ENCODE data around the gene GALNT18.

The GALNT18 gene

GRCh38 chr11:11334607-11335006, 287.2 kb downstream of the GALNT18 start:
- DNase-seq = no peak

- DNase-seq = no peak
Observed at GRCh38 chr11:11332141-11332710, 289.6 kb downstream of the GALNT18 start.

GRCh38 chr11:11329062-11329806, 292.6 kb downstream of the GALNT18 start:
- DNase-seq = no peak

DNA sequence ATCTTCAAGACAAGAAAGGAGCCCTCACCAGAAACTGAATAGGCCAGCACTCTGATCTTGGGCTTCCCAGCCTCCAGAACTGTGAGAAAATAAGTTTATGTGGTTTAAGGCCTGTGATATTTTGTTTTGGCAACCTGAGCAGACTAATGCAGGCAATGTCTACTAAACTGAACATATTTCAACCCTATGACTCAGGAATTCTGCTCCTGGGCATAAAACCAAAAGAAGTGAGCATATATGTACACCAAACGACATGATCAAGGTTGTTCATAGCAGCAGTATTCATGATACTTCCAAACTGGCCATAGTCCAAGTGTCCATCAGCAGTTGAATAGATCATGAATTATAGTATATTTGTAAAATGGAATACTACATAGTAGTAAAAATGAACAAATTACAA, 297.7 kb downstream of the GALNT18 start:
- DNase-seq = no peak

DNA sequence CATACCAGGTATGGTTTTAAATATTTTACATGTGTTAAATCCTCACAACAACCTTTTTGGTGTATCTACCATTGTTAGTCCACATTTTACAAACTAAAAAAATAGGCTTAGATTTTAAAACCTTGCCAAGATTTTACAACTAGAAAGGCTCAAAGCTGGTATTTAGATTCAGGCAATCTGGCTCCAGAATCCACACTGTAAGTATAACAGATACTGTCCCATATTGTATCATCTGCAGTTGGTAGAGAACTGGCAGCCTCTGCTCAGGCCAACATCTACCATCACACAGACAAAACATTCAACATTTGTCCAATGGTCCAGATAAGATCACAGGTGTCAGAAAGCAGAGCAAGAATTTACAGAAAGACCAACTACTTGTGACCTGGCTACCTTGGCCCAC, 299.7 kb downstream of the GALNT18 start:
- no peak for DNase-seq

GRCh38 chr11:11320825-11321224, 301.0 kb downstream of the GALNT18 start:
- DNase-seq = no peak

GRCh38 chr11:11318961-11319360, 302.8 kb downstream of the GALNT18 start:
- DNase-seq = no peak

DNA sequence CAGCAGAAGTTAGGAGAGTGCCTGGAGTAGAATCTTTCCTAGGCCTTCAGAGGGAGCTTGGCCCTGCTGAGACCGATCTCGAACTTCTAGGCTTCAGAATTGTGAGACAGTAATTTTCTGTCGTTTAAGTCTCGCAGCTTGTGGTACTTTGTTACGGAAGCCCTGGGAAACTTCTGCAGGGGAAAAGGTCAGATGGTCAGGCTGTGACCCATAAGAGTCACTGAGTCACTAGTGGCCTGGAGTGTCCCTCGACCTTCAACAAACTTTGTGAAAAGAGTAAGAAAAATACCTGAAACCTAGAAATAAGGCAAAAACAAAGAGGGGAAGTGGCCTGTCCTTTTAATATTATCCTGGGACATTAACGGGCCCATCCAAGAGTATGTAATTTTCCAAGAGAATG, 303.3 kb downstream of the GALNT18 start:
- no peak for DNase-seq

DNA sequence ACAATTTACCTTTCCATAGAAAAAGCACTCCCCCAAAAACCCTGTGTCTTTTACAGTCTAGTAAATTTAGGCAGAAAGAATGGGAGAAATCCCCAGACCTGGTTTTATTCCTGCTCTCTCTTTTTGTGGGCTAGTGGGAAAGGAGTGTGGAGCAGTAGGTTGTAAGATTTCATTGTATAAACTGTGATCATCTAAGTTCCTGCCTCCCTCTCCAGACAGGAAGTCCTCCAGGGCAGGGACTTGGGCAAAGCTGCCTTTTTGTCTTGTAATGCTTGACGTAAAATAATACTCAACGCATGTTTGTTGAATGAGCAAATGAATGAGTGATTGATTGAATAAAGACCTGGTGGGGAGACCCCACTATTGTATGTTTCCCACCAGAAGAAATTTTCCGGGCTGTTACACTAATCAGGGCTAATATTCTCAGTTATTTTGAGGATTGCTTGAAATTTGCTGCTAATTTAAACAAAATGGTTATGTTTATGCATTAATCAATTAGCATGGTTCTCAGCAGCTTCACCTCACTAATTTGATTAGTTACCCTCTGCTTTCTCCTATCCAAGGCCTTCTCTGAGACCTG, 305.1 kb downstream of the GALNT18 start:
- DNase-seq = no peak

- DNase-seq = no peak
Observed at GRCh38 chr11:11313902-11314692, 307.7 kb downstream of the GALNT18 start.

DNA sequence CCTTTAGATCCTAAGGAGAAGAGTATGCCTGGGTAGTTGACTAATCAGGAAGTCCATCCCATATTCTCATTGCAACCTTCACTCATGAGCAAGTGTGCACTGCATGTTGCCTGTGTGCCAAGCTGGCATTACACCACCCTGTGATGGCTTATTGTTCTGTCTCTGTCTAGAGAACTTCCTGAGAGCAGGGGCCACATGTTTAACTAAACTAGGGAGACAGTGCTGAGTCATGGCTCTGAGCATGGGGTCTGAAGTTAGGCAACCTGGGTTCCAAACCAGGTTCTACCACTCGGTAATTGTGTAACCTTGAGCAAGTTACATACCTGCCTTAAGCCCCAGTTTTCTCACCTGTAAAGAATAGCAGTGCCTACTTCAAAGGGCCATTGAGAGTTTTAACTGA, 308.4 kb downstream of the GALNT18 start:
- DNase-seq = no peak

GRCh38 chr11:11312738-11313137, 309.1 kb downstream of the GALNT18 start:
- no peak for DNase-seq

GRCh38 chr11:11311169-11311568, 310.6 kb downstream of the GALNT18 start:
- no peak for DNase-seq

DNA sequence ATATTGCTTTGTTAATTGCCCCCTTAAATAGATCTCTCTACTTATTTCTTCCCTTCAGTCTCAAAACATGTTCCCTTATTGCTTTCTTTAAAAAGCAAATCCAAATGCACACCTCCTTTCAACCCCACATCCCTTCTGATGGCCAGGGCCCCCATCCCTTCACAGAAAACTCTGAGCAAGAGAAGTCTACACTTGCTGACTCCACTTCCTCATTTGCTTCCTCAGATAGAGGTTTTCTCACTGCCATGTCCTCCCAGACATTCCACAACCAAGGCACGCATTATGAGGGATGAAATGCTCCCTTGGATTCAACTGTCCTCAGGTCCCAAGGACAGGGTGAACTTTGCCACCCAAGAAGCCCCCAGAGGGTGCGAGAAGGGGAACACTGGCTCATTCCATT, 311.9 kb downstream of the GALNT18 start:
- no peak for DNase-seq

DNA sequence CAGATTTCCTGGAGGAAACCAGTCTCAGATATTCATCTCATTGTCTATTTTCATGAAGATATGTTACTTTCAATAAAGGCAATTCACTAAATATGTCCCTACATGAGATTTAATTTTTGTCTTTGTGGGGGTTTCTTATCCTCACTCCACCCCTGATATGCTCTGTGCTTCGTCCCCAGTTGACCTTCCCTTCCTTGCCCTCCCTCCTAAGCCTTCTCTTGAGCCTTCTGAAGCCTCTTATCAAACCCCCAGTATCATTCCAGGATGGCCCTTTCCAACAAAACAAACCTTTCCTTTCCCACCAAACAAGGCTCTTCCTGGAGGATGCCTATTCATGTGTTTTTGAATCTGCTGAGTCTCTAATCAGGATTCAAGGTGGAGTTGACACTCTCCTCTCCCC, 313.6 kb downstream of the GALNT18 start:
- DNase-seq = no peak

DNA sequence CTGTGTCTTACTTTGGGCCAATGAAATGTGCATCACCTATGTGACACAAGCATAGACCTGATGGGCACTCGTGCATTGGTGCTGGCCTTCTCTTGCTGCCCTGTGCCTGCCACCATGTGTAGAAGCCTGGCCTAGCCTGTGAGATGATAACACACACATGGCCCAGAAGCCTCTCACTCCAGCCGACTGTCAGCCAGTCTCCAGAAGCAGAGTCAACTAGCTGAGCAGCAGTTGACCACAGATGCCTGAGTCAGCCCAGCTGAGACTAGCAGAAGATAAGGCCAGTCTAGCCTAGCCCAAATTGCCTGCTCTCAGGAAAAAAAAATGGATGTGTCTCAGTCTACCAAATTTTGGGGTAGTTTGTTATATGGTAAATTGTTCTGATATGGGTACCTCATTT, 314.9 kb downstream of the GALNT18 start:
- DNase-seq = no peak

DNA sequence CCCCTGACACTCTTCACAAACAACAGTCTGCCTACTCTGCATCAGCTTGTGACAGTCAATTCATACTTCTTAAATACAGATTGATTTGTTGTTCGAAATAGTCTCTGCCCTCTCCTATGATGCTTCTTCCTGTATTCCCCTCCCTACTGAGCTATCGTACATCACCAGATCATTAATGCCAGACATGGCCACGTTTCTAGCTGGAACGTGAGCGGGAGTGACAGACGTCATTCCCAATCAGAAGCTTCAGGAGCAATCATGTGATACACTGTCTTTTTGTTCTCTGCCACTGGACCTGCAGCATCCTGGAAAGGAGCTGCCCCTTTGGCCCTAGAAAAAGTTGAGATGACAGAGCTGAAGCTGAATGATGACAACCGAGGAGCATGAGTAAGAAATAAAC, 317.3 kb downstream of the GALNT18 start:
- DNase-seq = no peak

GRCh38 chr11:11302565-11302964, 319.2 kb downstream of the GALNT18 start:
- DNase-seq = no peak

GRCh38 chr11:11301212-11301611, 320.6 kb downstream of the GALNT18 start:
- DNase-seq = no peak

DNA sequence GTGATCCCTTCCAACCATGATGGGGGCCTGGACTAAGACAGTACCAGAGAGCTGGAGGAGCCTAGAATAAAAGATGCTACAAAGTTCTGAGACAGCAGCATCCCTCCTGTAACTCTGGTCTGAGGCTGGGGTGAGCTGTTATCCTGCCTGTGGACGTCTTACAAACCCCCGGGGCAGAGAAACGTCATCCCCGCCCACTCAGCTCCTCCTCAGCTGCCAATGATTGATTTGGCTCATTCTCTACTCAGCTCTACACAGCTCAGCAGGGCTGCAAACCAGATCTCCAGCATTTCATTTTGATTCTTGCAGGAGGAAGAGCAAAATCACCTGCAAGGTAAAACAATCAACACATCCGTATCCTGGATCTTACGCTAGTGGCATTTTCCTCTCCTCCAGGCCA, 324.2 kb downstream of the GALNT18 start:
- peak; percentile 26 for DNase-seq

GRCh38 chr11:11296434-11296833, 325.4 kb downstream of the GALNT18 start:
- DNase-seq = no peak

DNA sequence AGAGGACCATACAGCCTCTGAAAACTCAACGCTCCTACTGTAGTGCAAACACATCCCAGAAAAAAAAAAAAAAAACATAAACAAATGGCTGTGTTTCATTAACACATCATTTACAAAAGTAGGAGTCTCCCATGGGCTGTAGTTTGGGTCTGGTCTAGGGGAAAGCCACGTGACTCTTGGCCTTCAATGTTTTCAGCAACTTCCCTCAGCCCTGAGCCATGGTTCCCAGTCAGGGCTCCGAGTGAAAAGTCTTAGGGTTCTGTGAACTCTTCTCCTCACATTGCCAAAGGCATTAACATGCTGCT, 327.3 kb downstream of the GALNT18 start:
- DNase-seq = no peak

DNA sequence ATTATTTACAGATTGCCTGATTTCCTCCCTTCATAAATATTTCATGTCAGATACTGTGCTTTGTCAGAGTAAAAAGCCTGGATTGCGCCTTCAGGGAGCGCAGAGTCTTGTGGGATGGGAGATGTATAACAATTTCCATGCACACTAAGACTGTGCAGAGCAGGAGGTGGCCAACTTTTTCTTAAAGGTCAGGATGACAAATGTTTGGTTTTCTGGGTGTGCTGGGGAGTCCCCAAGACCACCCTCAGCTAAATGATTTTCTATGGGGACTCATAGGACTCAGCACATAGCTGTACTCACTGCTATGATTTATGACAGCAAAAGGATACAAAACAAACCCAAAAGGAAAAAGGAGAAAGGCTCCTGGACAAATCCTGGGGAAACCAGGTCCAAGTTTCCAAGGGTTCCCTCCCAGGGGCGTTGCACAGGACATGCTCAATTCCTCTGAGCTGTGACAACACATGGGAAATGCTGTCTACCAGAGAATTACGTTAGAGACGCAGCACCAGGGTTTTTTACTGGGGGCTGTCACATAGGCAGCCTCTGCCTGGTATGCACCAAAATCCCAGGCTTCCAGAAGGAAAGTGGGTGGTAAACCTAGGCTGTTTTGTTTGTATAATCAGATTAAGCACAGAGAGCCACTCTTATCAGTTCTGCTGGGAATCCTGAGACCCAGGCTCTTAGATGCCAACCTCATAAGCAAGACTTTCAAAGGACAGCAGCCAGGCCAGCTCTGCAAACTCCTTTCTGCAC, 327.8 kb downstream of the GALNT18 start:
- DNase-seq = no peak

Data from EL (cell line).